Gastroesophageal sphincter (tissue), 3 donors: ENCODE data around the gene SLC28A1.

Experiments used
- CTCF ChIP-seq, 4 experiments: fragments of 200-600 bp in 2 of 4; fragments of 450-650 bp in 2 of 4; sonication (generic) in 1 of 4; IDR thresholded peaks; one replicate each; pipeline ENCODE4 v1.5.1; 2017 to 2019; ENCODE audit warnings: antibody characterized with exemption in 4 of 4, mild to moderate bottlenecking in 2 of 4, moderate library complexity in 2 of 4
- EP300 ChIP-seq: sonication (generic); formaldehyde crosslinking; IDR thresholded peaks from one replicate; pipeline ENCODE4 v1.6.1; 2017; ENCODE audit warnings: antibody characterized with exemption, mild to moderate bottlenecking
- POLR2A ChIP-seq, 2 donors: fragments of 450-650 bp; IDR thresholded peaks; one replicate each; pipeline ENCODE4 v1.6.1; 2017; ENCODE audit warnings: antibody characterized with exemption in 2 of 2, mild to moderate bottlenecking in 2 of 2, moderate library complexity in 1 of 2
- POLR2AphosphoS5 ChIP-seq: sonication (generic); formaldehyde crosslinking; IDR thresholded peaks from one replicate; pipeline ENCODE4 v1.6.1; 2017; ENCODE audit warnings: antibody characterized with exemption

DNA sequence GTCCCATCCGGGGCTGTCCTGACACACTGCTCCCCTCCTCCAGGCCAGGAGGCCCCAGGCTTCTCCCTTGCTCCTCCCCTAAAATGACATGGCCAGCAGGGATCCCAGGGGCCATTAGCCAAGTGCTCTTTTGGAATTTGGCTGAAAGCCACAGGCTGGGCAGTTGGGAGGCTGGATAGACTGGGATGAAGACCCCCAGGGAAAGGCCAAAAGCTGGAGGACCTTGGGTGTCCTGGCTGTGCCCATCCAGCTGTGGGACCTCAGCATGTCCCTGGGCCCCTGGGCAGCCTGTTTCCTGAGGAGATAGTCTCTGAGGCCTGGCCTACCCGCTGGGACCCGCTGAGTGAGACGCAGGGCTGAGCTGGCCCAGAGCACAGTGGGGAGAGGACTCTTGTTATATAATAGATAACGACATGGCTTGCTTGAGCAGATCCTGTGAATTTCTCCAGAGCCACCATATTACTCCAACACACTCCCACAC lies 91.4 kb downstream of the SLC28A1 start:
- TF ChIP-seq CTCF (IDR thresholded peaks at IDR 0.05), result no peak
- no peak for TF ChIP-seq POLR2A (IDR thresholded peaks at IDR 0.05)
- no peak for TF ChIP-seq POLR2AphosphoS5
- TF ChIP-seq EP300, result no peak
